ENCODE results near the gene PRSS22. TPM values are rescaled to one million over a fixed set of nuclear protein-coding genes. Genes with fewer than 3 reads are reported as not detected.
"Not testable (repeated sequence)": the region's sequence is repeated elsewhere in the genome, so short reads cannot be mapped to it uniquely, and the experiment has no call there.

The PRSS22 gene, protein sequence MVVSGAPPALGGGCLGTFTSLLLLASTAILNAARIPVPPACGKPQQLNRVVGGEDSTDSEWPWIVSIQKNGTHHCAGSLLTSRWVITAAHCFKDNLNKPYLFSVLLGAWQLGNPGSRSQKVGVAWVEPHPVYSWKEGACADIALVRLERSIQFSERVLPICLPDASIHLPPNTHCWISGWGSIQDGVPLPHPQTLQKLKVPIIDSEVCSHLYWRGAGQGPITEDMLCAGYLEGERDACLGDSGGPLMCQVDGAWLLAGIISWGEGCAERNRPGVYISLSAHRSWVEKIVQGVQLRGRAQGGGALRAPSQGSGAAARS
- polyA plus RNA-seq: not detected in 2 replicates
- not detected in 2 replicates for polyA minus RNA-seq

DNA sequence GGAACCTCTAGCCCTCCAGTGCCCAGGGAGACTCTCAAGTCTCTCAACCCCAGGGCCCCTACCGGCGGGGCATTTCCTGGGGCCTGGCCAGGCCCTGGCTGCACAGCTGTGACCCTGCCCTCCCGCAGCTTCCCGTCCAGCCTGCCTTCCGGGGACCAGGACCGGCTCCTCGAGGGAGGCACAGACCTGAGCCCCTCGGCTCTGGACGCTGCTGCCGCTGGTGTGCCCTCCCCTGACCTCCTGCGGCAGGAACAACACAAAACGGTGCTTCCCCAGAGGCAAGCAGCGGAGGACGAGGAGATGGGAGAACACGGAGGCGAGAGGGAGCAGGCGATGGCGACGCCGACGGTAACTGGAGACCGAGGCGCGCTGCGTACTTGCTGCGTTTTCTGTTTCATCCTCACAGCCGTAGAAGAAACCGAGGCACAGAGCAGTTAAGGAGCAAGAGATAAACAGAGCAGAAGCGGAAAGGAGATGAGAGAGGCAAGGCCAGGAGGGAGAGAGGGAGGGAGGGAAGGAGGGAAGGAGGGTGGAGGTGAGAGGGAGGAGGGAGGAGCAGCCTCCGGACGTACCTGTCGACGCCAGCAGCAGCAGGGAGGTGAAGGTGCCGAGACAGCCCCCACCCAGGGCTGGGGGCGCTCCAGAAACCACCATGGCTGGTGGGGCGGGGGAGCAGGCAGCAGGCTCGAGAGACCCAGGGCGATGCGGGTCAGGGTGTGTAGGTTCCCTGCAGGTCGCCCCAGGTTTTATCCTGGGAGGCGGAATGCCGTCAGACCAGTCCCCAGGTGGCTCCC, at the start of gene PRSS22:
Gene PRSS22 (minus strand): TSS at position 720 of the 794 bp plus-strand sequence. CDS start 66 bp downstream, at position 654.
- H2AFZ ChIP-seq (ENCODE audit: low read depth, low read length): no peak within 1 kb of the TSS
- no peak within 1 kb of the TSS for H3K9ac ChIP-seq (ENCODE audit: low read length)
- no peaks in the 10 kb centered on the region for H3K36me3 ChIP-seq (ENCODE audit: insufficient read depth, low read length)
- H3K79me2 ChIP-seq (replicated peaks; ENCODE audit: insufficient read depth, low read length): no peaks in the 10 kb centered on the region
- H3K27ac ChIP-seq (ENCODE audit: low read length): no peak within 1 kb of the TSS
- no peaks in the 10 kb centered on the region for H3K9me3 ChIP-seq (ENCODE audit: low read length)
- H3F3A ChIP-seq (ENCODE audit: insufficient read depth, low read length, poor library complexity, severe bottlenecking): no peaks in the 10 kb centered on the region
- no peaks in the 10 kb centered on the region for H4K20me1 ChIP-seq (ENCODE audit: insufficient read depth)
- no peak within 1 kb of the TSS for H3K4me3 ChIP-seq (ENCODE audit: low read length)
- TF ChIP-seq, protein P1, sequence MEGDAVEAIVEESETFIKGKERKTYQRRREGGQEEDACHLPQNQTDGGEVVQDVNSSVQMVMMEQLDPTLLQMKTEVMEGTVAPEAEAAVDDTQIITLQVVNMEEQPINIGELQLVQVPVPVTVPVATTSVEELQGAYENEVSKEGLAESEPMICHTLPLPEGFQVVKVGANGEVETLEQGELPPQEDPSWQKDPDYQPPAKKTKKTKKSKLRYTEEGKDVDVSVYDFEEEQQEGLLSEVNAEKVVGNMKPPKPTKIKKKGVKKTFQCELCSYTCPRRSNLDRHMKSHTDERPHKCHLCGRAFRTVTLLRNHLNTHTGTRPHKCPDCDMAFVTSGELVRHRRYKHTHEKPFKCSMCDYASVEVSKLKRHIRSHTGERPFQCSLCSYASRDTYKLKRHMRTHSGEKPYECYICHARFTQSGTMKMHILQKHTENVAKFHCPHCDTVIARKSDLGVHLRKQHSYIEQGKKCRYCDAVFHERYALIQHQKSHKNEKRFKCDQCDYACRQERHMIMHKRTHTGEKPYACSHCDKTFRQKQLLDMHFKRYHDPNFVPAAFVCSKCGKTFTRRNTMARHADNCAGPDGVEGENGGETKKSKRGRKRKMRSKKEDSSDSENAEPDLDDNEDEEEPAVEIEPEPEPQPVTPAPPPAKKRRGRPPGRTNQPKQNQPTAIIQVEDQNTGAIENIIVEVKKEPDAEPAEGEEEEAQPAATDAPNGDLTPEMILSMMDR (IDR thresholded peaks at IDR 0.05; ENCODE audit: poor library complexity, severe bottlenecking): no peak
- TF ChIP-seq TAF1 (IDR thresholded peaks at IDR 0.05; ENCODE audit: low read depth) (no peak), MXI1 (conservative IDR thresholded peaks at IDR 0.05; ENCODE audit: poor library complexity, severe bottlenecking) (no peak), EP300 (conservative IDR thresholded peaks at IDR 0.05; ENCODE audit: poor library complexity, severe bottlenecking) (no peak), EZH2 (IDR thresholded peaks at IDR 0.05; ENCODE audit: borderline replicate concordance, insufficient read depth, low read length, poor library complexity, severe bottlenecking) (no peak), POLR2AphosphoS5 (IDR thresholded peaks at IDR 0.05) (no peak), SMC3 (conservative IDR thresholded peaks at IDR 0.05; ENCODE audit: poor library complexity) (no peak), RAD21 (conservative IDR thresholded peaks at IDR 0.05) (no peak)
- TF ChIP-seq, protein P2, sequence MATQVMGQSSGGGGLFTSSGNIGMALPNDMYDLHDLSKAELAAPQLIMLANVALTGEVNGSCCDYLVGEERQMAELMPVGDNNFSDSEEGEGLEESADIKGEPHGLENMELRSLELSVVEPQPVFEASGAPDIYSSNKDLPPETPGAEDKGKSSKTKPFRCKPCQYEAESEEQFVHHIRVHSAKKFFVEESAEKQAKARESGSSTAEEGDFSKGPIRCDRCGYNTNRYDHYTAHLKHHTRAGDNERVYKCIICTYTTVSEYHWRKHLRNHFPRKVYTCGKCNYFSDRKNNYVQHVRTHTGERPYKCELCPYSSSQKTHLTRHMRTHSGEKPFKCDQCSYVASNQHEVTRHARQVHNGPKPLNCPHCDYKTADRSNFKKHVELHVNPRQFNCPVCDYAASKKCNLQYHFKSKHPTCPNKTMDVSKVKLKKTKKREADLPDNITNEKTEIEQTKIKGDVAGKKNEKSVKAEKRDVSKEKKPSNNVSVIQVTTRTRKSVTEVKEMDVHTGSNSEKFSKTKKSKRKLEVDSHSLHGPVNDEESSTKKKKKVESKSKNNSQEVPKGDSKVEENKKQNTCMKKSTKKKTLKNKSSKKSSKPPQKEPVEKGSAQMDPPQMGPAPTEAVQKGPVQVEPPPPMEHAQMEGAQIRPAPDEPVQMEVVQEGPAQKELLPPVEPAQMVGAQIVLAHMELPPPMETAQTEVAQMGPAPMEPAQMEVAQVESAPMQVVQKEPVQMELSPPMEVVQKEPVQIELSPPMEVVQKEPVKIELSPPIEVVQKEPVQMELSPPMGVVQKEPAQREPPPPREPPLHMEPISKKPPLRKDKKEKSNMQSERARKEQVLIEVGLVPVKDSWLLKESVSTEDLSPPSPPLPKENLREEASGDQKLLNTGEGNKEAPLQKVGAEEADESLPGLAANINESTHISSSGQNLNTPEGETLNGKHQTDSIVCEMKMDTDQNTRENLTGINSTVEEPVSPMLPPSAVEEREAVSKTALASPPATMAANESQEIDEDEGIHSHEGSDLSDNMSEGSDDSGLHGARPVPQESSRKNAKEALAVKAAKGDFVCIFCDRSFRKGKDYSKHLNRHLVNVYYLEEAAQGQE (IDR thresholded peaks at IDR 0.05; ENCODE audit: borderline replicate concordance): no peak
- H3K27me3 ChIP-seq (ENCODE audit: insufficient read depth, low read depth, low read length): peaks cover 40% of the 10 kb centered on the region
- H3K9me2 ChIP-seq (ENCODE audit: insufficient read depth, low read length): no peaks in the 10 kb centered on the region
- no peak within 1 kb of the TSS for H3K4me2 ChIP-seq (ENCODE audit: low read length)

DNA sequence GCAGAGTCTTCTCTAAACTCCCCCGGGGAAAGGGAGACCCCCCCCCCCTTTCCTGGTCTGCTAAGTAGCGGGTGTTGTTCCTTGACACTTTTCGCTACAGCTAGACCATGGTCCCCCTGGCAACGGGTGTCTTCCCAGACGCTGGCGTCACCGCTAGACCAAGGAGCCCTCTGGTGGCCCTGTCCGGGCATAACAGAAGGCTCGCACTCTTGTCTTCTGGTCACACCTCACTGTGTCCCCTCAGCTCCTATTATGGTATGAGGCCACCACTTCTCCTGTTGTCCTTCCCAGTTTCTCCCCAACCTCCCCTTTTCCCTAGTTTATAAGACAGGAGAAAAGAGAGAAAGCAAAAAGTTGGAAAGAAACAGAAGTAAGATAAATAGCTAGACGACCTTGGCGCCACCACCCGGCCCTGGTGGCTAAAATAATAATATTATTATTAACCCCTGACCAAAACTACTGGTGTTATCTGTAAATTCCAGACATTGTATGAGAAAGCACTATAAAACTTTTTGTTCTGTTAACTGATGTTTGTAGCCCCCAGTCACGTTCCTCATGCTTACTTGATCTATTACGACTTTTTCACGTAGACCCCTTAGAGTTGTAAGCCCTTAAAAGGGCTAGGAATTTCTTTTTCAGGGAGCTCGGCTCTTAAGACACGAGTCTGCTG, 49.2 kb upstream of the PRSS22 start:
- H3K9me3 ChIP-seq (ENCODE audit: low read length); H3K4me3 ChIP-seq (ENCODE audit: low read length); H4K20me1 ChIP-seq (ENCODE audit: insufficient read depth); H3K27ac ChIP-seq (ENCODE audit: low read length); H3K79me2 ChIP-seq (replicated peaks; ENCODE audit: insufficient read depth, low read length); H3K36me3 ChIP-seq (ENCODE audit: insufficient read depth, low read length); H3K4me2 ChIP-seq (ENCODE audit: low read length); H3K27me3 ChIP-seq (ENCODE audit: insufficient read depth, low read depth, low read length); H3K9ac ChIP-seq (ENCODE audit: low read length); H2AFZ ChIP-seq (ENCODE audit: low read depth, low read length); H3K9me2 ChIP-seq (ENCODE audit: insufficient read depth, low read length); H3F3A ChIP-seq (ENCODE audit: insufficient read depth, low read length, poor library complexity, severe bottlenecking): not testable (repeated sequence)
- TF ChIP-seq SMC3 (conservative IDR thresholded peaks at IDR 0.05; ENCODE audit: poor library complexity) (peak; percentile 62), RAD21 (conservative IDR thresholded peaks at IDR 0.05) (peak; percentile 44)
- TF ChIP-seq, protein P1 (IDR thresholded peaks at IDR 0.05; ENCODE audit: poor library complexity, severe bottlenecking): peak; percentile 77
